Caki2 (cell line): Measurements from ENCODE around the gene RAB3B. TPM values are rescaled to one million over a fixed set of nuclear protein-coding genes. Genes with fewer than 3 reads are reported as not detected.
"Not testable (repeated sequence)": the region's sequence is repeated elsewhere in the genome, so short reads cannot be mapped to it uniquely, and the experiment has no call there.

Experiments used
- DNase-seq: peaks from one replicate; pipeline ENCODE4 v3.0.0-alpha.2; 2015; ENCODE audit warnings: low read depth
- in situ Hi-C: cut with HindIII; loops from 2 replicates; pipeline ENCODE4 v1.10.0; 2016; ENCODE audit warnings: low sequenced_read_pairs, low pct_unique_long_range_greater_than_20kb, mixed read lengths
- total RNA-seq: library from RNA; depleted of rRNA; stranded (reverse); fragments of >200 nt; shearing (Covaris generic); gene quantifications from 2 replicates; pipeline ENCODE4 v1.2.3, GENCODE V29; 2014; ENCODE audit warnings: low replicate concordance; rRNA removed

Gene RAB3B
- 1.5 and 2.4 TPM in 2 replicates for total RNA-seq

DNA sequence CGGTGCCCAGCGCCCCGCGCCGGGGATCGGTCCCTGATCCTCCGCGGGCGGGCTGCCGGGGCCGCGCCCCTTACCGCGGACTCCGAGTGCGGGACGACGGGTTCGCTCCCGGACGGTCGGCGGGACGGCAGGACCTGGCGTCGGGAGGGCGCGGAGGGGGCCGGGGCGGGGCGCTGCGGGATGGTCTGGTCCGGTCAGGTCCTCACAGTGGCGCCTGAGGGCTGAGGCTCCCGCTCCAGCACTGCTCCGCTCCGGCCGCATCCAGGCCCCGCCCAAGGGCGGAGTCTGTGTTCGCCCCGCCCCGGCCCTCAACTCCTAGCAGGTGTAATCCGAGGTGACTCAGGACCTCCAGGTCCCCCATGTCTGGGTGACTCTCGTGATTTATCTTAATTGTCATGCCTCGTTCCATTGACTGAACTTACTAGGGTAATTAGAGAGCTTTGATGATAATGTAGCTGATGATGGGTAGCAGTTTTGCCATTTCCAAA, at the start of gene RAB3B:
RAB3B (minus strand) TSS at position 223 of the 488 bp plus-strand sequence. CDS start 13,583 bp downstream, outside the sequence.
- peak; percentile 58 for DNase-seq
- in situ Hi-C loops, result no loop called here

DNA sequence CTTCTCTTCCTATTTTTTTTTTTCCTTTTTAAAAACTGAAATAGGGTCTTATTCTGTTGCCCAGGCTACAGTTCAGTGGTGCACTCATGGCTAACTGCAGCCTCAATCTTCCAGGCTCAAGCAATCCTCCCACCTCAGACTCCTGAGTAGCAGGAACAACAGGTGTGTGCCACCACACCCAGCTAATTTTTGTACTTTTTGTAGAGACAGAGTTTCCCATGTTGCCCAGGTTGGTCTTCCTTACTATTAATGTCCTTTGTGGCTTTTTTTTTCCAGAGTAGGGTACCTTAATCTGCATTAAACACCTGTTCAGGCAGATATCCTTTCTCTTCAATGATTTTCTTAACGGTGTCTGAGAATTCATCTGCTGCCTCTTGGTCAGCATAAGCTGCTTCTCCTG, 47.4 kb upstream of the RAB3B start:
- in situ Hi-C loops, result no loop called here
- no peak for DNase-seq

DNA sequence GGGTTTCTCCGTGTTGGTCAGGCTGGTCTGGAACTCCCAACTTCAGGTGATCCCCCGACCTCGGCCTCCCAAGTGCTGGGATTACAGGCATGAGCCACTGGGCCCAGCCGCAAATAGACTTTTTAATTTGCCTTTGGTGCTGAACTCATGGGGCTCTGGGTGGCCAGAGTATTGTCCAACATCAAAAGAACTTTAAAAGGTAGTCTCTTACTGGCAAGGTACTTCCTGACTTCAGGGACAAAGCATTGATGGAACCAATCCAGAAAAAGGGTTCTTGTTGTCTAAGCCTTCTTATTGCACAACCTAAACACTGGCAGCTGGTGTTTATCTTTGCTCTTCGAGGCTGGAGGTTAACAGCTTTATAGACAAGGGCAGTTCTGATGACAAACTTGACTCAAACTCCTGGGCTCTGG, 46.9 kb upstream of the RAB3B start:
- in situ Hi-C loops, result no loop called here
- no peak for DNase-seq

DNA sequence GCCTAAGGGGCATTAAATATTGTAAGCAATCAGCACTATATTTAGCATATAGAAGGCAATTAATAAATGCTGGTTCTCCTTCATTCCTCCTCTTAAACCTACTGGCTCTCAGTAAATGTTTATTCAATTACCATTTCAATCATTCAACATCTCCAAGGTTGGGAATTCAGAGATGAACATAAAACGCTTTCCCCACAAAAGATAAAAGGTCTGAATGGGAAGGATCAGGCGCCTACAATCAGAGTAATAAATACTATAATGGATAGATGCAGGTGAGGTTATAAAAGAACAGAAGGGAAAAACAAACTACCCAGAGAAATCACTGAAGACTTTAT, 43.5 kb upstream of the RAB3B start:
- in situ Hi-C loops, result no loop called here
- no peak for DNase-seq

GRCh38 chr1:52033190-52034049, 42.9 kb upstream of the RAB3B start, which contains the start of gene KTI12:
Gene KTI12 (minus strand): TSS chr1:52033810. CDS start chr1:52033761, 49 bp downstream.
- in situ Hi-C loops, result no loop called here
- peak; percentile 83 for DNase-seq

DNA sequence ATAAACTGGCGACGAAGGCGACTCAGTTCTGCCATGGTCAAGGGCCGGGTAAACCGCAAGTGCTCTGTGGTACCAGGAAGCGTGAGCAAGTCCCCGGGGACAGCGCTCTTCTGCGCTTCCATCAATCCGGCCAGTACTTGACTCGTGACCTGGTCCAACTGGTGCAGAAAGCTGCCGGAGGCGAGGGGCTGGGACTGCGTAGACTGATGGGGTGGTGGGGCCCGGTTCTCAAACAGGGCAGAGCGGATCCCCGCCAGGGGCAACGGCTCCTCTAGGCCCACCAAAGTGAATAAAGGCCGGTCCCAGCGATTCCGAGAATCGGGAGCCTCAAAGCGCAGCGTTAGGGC, 42.3 kb upstream of the RAB3B start:
- DNase-seq, result peak; percentile 40
- in situ Hi-C loops, result no loop called here

DNA sequence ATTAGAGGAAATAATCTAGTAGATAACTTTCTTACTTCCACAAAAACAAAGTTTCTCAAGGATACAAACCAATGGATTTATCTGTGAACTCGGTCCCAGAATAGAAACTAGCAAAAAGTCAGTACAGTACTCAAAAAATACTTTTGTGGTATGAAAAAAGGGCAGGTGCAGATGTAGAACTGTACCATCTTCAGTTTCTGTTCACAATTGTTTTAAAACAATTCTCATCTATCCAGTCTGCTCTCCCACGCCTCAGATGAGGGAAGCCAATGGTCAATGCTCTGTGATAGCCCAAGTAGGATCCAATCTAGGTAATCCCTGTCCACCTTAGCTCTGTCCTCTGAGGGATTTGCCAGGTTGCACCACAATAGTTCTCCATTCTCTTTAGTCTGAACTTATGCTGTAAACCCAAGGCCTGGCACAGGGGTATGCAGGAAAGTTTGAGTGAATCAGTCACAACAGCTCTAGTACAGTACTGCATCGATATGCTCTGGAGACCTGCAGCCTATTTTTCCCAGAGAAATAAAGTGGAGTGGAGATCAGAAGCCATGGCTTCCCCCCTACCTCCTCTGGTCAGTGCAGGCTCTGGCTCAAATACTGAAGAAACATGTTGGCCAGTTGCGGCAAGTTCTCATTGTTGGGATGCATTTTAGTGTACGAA, 41.8 kb upstream of the RAB3B start:
- DNase-seq, result peak; percentile 38
- in situ Hi-C loops, result no loop called here

- in situ Hi-C loops, DNase-seq: not testable (repeated sequence)
Observed at GRCh38 chr1:52028839-52029238, 38.3 kb upstream of the RAB3B start.

DNA sequence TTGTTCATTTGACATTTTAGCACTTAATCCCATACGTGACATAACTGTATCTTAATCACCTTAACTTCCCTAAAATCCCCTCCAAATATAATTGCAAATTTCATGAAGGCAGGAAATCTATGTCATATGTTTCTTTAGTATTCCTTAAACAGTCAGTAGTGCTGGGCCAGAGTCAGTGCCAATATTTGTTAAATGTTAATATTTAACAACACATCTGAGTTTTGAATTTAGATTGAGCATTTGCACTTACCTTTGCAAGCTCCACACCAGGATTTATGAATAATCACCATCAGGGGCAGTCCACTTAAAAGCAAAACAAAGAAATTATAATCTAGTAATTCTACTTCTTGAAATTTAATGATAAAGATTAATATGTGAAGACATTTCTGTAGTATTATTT, 37.8 kb upstream of the RAB3B start:
- no peak for DNase-seq
- in situ Hi-C loops, result no loop called here

GRCh38 chr1:52026278-52026677, 35.8 kb upstream of the RAB3B start:
- in situ Hi-C loops, result no loop called here
- DNase-seq, result no peak

DNA sequence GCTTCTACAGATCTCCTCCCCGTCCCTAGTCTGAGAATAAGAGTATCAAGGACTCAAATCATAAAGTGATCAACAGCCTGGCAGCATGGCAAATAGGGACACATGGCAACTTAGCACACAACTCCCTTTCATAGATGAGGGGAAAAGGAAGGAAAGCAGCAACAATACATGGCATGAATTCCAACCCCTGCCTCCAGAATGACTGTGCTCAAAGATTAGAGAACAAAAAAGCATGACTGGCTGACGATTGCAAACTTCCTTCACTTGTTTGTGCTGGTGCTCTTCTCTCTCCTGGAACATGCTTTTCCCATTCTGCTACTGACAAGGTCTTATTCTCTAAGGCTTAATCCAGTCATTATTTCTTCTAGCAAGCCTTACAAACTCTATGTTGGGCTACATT, 31.6 kb upstream of the RAB3B start:
- in situ Hi-C loops, result no loop called here
- DNase-seq, result no peak

- in situ Hi-C loops, result no loop called here
- DNase-seq, result no peak
Observed at GRCh38 chr1:52008071-52008809, 17.7 kb upstream of the RAB3B start.

- peak; percentile 78 for DNase-seq
- in situ Hi-C loops, result no loop called here
Observed at GRCh38 chr1:52007215-52008002, 16.9 kb upstream of the RAB3B start.

GRCh38 chr1:52006081-52006553, 15.6 kb upstream of the RAB3B start:
- peak; percentile 77 for DNase-seq
- in situ Hi-C loops, result not testable (repeated sequence)

GRCh38 chr1:52005548-52005947, 15.0 kb upstream of the RAB3B start:
- in situ Hi-C loops, result not testable (repeated sequence)
- peak; percentile 88 for DNase-seq

DNA sequence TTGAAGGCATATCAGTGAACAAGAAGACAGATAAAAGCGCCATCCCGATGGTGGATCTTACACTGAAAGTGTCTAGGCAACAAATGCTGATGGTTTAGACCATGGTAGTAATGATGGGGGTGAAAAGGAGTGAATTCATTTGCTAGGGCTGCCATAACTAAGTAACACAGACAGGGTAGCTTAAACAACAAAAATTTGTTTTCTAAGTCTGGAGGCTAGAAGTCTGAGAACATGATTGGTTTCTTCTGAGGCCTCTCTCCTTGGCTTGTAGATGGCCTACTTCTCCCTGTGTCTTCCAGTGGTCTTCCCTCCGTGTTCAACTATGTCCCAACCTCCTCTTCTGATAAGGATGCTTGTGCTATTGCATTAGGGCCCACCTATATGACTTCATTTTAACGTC, 13.4 kb upstream of the RAB3B start:
- in situ Hi-C loops, result no loop called here
- no peak for DNase-seq

- DNase-seq, result peak; percentile 69
- in situ Hi-C loops, result no loop called here
Observed at GRCh38 chr1:52002038-52002917, 11.8 kb upstream of the RAB3B start.
